GM10266 (cell line): ENCODE results near the gene THSD4.
A peak's percentile ranks its signal among the peaks of the same experiment; 100 is the strongest.

Experiments used
- DNase-seq: peaks from one replicate; pipeline ENCODE4 v3.0.0; 2012; ENCODE audit errors: extremely low spot score
- CTCF ChIP-seq: IDR thresholded peaks from 2 replicates; pipeline ENCODE4 v1.5.1; 2012; ENCODE audit warnings: mild to moderate bottlenecking, low read depth; ENCODE audit not compliant: control insufficient read depth, insufficient read depth; ENCODE audit errors: missing control alignments

THSD4 gene

GRCh38 chr15:71495398-71495780, 380.1 kb downstream of the THSD4 start:
- no peak for TF ChIP-seq CTCF
- DNase-seq, result no peak

GRCh38 chr15:71496336-71496955, 381.2 kb downstream of the THSD4 start:
- no peak for DNase-seq

GRCh38 chr15:71501344-71502076, 386.2 kb downstream of the THSD4 start:
- no peak for TF ChIP-seq CTCF
- no peak for DNase-seq

More at GRCh38 chr15:71496336-71496955, 381.2 kb downstream of the THSD4 start:
- no peak for TF ChIP-seq CTCF

- no peak for DNase-seq
- TF ChIP-seq CTCF, result no peak
Measured at GRCh38 chr15:71502077-71502432, 386.8 kb downstream of the THSD4 start.

- DNase-seq, result no peak
Measured at GRCh38 chr15:71505962-71506361, 390.7 kb downstream of the THSD4 start.

GRCh38 chr15:71506946-71507345, 391.7 kb downstream of the THSD4 start:
- TF ChIP-seq CTCF, result no peak
- no peak for DNase-seq

More at GRCh38 chr15:71505962-71506361, 390.7 kb downstream of the THSD4 start:
- no peak for TF ChIP-seq CTCF

GRCh38 chr15:71508081-71508682, 392.9 kb downstream of the THSD4 start:
- peak; percentile 65 for DNase-seq
- no peak for TF ChIP-seq CTCF
